ENCODE results near the gene ZNF865.

GRCh38 chr19:55606817-55607216, 1.4 kb downstream of the ZNF865 start:
- TF ChIP-seq EZH2 (IDR thresholded peaks at IDR 0.05; ENCODE audit: low read length, unreplicated experiment): no peak
- no peak for TF ChIP-seq CTCF (conservative IDR thresholded peaks at IDR 0.05; ENCODE audit: low read depth, low read length)

All from PC-3 (cell line).